GM23248 (cell line): Measurements from ENCODE around the gene HEY2. TPM values are rescaled to one million over a fixed set of nuclear protein-coding genes. Genes with fewer than 3 reads are reported as not detected.

Experiments
- DNase-seq: peaks from one replicate; pipeline ENCODE4 v3.0.0-alpha.2; 2015
- H2AFZ ChIP-seq: fragments of 200-600 bp; sonication (generic); 2 replicates; pipeline ENCODE4 v1.6.1; 2016; ENCODE audit warnings: antibody characterized with exemption
- H3F3A ChIP-seq: fragments of 200-600 bp; sonication (generic); 2 replicates; pipeline ENCODE4 v1.6.1; 2016; ENCODE audit warnings: mild to moderate bottlenecking, antibody characterized with exemption, mixed run types; ENCODE audit not compliant: insufficient read depth
- H3K27ac ChIP-seq: fragments of 200-600 bp; sonication (generic); 2 replicates; pipeline ENCODE4 v1.5.1; 2016; ENCODE audit warnings: mild to moderate bottlenecking
- H3K27me3 ChIP-seq: fragments of 200-600 bp; sonication (generic); replicated peaks from 2 replicates; pipeline ENCODE4 v1.6.1; 2016; ENCODE audit warnings: mild to moderate bottlenecking; ENCODE audit not compliant: insufficient read depth
- H3K36me3 ChIP-seq: fragments of 200-600 bp; sonication (generic); 2 replicates; pipeline ENCODE4 v1.6.1; 2016; ENCODE audit warnings: low read depth, mild to moderate bottlenecking
- H3K4me1 ChIP-seq: fragments of 200-600 bp; sonication (generic); 2 replicates; pipeline ENCODE4 v1.6.1; 2016; ENCODE audit warnings: mild to moderate bottlenecking; ENCODE audit not compliant: insufficient read depth
- H3K4me2 ChIP-seq: fragments of 200-600 bp; sonication (generic); one replicate; pipeline ENCODE4 v1.6.1; 2016; ENCODE audit warnings: mild to moderate bottlenecking; ENCODE audit not compliant: unreplicated experiment
- H3K4me3 ChIP-seq: fragments of 200-600 bp; sonication (generic); 2 replicates; pipeline ENCODE4 v1.5.1; 2016; ENCODE audit warnings: mild to moderate bottlenecking
- H3K79me2 ChIP-seq: fragments of 200-600 bp; sonication (generic); 2 replicates; pipeline ENCODE4 v1.6.1; 2016; ENCODE audit warnings: mild to moderate bottlenecking; ENCODE audit not compliant: insufficient read depth
- H3K9ac ChIP-seq: fragments of 200-600 bp; sonication (generic); 2 replicates; pipeline ENCODE4 v1.6.1; 2016; ENCODE audit warnings: mild to moderate bottlenecking
- H3K9me2 ChIP-seq: fragments of 200-600 bp; sonication (generic); 2 replicates; pipeline ENCODE4 v1.6.1; 2016; ENCODE audit warnings: mixed run types, mild to moderate bottlenecking, moderate library complexity; ENCODE audit not compliant: insufficient read depth
- H3K9me3 ChIP-seq: fragments of 200-600 bp; sonication (generic); one replicate; pipeline ENCODE4 v1.6.1; 2017; ENCODE audit warnings: low read depth
- H4K20me1 ChIP-seq: fragments of 200-600 bp; sonication (generic); 2 replicates; pipeline ENCODE4 v1.6.0; 2016; ENCODE audit not compliant: insufficient read depth
- EZH2 ChIP-seq: fragments of 200-600 bp; sonication (generic); IDR thresholded peaks from 2 replicates; pipeline ENCODE4 v1.6.1; 2018; ENCODE audit warnings: antibody characterized with exemption, mild to moderate bottlenecking; ENCODE audit not compliant: insufficient read depth, poor library complexity, severe bottlenecking
- EZH2phosphoT487 ChIP-seq: fragments of 200-600 bp; sonication (generic); IDR thresholded peaks from 2 replicates; pipeline ENCODE4 v1.6.1; 2018; ENCODE audit warnings: antibody characterized with exemption, moderate library complexity, mild to moderate bottlenecking, low read depth; ENCODE audit not compliant: insufficient read depth
- WGBS, 2 experiments: methylation state at CpG; one replicate each; pipeline ENCODE4 v1.1.6; 2015 to 2017; ENCODE audit warnings: low lambda C conversion rate in 2 of 2, low coverage in 1 of 2; ENCODE audit errors: missing lambda C conversion rate in 2 of 2; 5-methylcytosine and 5-hydroxymethylcytosine counted together
- in situ Hi-C: fragments of 300-500 bp; cut with MboI; formaldehyde crosslinking; loops from 2 replicates; pipeline ENCODE4 v1.15.0; 2020
- polyA plus RNA-seq: library from polyadenylated mRNA; unstranded; fragments of >200 nt; fragmentation: Nextera tagmentation; extraction: Ambion mirVana; gene quantifications from 2 replicates; pipeline ENCODE4 v1.2.1, GENCODE V29; 2016
- total RNA-seq: library from RNA; depleted of rRNA; stranded (reverse); fragments of >200 nt; shearing (Covaris generic); gene quantifications from 2 replicates; pipeline ENCODE4 v1.2.3, GENCODE V29; 2014; rRNA removed

Gene HEY2
- total and polyA plus RNA-seq, 2 experiments from 2014 or later, result not detected

DNA sequence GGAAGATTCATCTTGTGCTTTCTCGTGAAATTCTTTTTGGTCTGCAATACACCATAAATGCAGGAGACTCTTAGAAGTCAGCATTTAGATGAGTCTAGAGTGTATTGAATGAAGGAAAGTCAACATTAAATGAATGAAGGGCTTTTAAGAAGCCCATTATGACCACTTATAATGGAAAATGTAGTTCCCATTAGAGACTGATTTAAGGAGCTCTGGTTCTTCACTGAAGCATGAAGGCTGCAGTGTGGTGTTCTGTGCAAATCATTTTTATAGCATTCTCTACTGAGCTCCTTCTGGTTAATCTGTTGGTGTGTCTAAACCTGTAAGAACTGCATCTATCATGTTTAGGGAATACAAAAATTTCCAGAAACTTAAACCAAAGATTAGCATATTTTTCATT is 61.0 kb downstream of the HEY2 start:
- H4K20me1 ChIP-seq, result no peaks in the 10 kb centered on the region
- H3K9ac ChIP-seq, result no peak overlapping the region
- peaks cover 20% of the 10 kb centered on the region for H3K79me2 ChIP-seq
- DNase-seq, result no peak
- peaks cover 25% of the 10 kb centered on the region for H3F3A ChIP-seq
- H3K9me2 ChIP-seq, result peaks cover 4% of the 10 kb centered on the region; the same call in 1 of the 2 replicates
- no peak overlapping the region for H3K4me2 ChIP-seq
- no peaks in the 10 kb centered on the region for H3K27me3 ChIP-seq
- no peaks in the 10 kb centered on the region for H3K9me3 ChIP-seq
- no peak overlapping the region for H3K27ac ChIP-seq
- no peak overlapping the region for H3K4me3 ChIP-seq
- H3K36me3 ChIP-seq, result no peaks in the 10 kb centered on the region
- 95 to 98% methylated on average over 1 of the region's 1 CpG for WGBS, 2 experiments
- H3K4me1 ChIP-seq, result peaks cover 28% of the 10 kb centered on the region
- H2AFZ ChIP-seq, result no peak overlapping the region
- no peak for TF ChIP-seq EZH2phosphoT487
- TF ChIP-seq EZH2, result no peak
- in situ Hi-C loops, result no loop called here

Other genes with a start within 250 kb of the HEY2 start
- gene NCOA7, start 41.3 kb downstream of the HEY2 start, total RNA-seq, result 6.1 and 10.2 TPM in 2 replicates
- 9.5 and 9.9 TPM in 2 replicates for gene NCOA7, start 41.3 kb downstream of the HEY2 start, polyA plus RNA-seq
- 20.5 and 21.8 TPM in 2 replicates for gene HINT3, start 207.1 kb downstream of the HEY2 start, total RNA-seq
- 7.0 TPM in 2 replicates for gene HINT3, start 207.1 kb downstream of the HEY2 start, polyA plus RNA-seq
- gene TRMT11, start 236.9 kb downstream of the HEY2 start, total RNA-seq, result 19.1 and 24.2 TPM in 2 replicates
- 16.0 and 21.0 TPM in 2 replicates for gene TRMT11, start 236.9 kb downstream of the HEY2 start, polyA plus RNA-seq